Stimulated activated CD8-positive, alpha-beta memory T cell treated with anti-CD3 and anti-CD28 coated beads, Interleukin-7, amount 100 ng/mL, for 1 hour (primary cell): ENCODE measurements around the gene NTNG2.

Experiments
- DNase-seq, 2 donors: peaks; one replicate each; pipeline ENCODE4 v3.0.0-alpha.2; 2020; ENCODE audit warnings: low read depth in 2 of 2

Gene NTNG2

DNA sequence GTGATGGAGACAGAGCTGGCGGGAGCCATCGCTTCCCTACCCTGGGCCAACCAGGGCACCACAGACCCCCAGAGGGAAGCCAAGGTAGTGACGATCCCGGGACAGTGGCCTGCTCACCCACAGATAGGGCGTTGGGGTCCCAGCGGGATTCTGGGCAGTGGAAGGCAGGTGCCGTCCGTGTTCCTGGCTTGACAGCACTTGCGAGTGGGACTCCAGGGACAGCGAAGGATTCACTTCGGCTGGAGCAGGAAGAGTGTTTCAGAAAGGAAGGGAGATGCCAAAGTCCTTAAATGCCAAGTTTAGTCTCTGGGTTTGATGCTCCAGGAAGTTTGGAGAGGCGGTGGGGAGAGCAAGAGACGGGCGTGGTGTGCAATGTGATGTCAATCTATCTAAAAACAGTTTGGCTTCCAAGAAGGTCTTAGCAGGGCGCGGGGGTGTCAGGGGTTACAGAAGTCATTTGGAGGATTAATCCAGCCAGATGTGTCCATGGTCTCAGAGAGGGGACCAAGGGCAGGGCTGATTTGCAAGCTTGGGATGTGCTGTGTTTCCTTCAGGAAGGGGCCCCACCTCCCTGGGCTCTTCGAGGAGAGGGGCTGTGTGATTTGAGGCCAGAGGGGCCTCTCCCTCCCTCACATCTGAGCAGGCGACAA is 74.9 kb downstream of the NTNG2 start:
- no peak for DNase-seq

DNA sequence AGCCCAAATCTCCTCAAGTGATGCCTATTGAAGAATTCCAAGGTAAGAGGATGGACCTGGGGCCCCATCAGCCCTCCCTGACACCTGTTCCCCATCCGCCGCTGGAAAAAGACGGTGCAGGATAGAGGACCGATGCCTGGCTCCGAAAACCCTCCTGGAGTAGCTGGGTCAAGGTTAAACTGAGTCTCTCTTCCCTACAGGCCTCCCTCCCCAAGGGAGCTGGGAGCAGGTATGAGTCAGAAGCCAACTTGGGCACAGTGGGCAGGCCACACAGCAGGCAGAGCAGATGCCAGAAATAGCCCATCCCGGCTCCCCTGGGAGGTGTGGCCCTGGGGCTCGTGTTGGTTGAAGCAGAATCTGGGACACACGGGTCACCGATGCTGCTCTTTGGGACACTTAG is 75.6 kb downstream of the NTNG2 start:
- no peak for DNase-seq

DNA sequence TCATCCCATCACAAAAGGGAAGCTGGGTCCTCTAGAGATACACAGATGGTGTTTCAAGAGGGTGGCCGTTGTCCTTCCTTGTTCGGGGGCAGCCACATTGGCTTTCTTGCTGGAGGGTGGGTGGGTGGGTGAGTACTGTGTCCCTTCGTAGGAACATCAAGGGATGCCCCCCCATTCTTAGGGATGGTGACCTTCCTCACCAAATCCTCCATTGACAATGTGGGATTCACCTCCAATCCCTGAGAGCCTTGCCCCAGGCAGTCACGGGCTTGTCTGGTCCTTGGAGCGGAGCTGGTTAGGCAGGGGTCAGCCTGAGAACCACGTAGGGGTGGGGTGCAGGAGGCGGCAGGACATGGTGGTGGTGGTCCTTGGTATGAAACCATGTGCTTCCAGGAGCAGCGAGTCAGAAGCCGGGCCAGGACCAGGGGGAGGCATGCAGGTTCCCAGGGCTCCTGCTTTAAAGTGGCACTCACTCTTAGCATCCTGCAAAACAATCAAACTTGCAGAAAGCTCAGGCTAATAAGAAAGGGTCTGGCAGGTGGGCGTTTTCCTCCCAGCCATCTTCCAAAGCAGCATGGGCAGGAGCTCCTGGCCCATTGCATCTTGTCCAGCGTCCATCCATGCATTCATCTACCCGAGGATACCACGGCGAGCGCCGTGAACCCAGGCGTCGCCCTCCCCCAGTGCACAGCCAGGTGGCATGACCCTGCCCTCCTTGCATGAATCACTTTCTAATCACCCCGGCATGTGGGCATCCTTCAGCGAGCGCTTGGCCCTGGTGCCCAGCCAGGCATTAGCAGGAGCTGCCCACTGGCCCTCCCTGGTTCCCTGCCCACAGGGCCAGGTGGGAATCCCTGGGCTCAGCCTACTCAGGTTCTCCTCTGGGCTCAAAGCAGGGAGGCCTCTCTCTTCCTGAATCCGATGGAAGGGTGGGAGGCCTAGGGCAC is 76.4 kb downstream of the NTNG2 start:
- no peak for DNase-seq

DNA sequence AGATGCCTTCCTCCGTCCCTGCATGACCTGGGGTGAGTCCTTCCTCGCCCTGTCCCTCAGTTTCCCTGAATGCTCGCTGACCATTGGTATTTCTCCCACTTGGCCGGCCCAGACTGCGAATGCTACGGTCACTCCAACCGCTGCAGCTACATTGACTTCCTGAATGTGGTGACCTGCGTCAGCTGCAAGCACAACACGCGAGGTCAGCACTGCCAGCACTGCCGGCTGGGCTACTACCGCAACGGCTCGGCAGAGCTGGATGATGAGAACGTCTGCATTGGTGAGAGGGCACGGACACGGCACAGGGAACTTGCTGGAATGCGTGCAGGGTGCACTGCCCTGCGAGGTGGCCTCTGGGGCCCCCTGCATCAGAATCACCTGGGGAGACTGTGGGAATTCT is 77.1 kb downstream of the NTNG2 start:
- DNase-seq = no peak

DNA sequence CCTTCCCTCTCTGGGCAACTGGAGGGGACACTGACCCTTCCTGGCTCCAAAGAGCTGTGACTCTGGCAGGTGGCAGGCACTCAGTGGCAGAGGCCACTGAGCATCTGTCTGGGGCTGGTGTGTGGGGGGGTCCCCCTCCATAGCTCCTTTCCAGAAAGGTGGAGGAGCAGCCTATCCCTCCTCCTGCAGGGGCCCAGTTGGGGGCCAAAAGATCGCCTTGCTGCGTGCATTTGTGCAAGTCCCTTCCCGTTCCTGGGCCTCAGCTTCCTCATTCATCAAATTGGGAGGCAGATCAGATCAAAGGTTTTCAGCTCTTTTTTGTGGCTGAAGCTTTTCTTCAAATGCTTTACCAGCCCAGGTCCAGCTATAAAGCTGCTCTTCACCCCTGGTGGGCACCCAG is 77.7 kb downstream of the NTNG2 start:
- DNase-seq = no peak

DNA sequence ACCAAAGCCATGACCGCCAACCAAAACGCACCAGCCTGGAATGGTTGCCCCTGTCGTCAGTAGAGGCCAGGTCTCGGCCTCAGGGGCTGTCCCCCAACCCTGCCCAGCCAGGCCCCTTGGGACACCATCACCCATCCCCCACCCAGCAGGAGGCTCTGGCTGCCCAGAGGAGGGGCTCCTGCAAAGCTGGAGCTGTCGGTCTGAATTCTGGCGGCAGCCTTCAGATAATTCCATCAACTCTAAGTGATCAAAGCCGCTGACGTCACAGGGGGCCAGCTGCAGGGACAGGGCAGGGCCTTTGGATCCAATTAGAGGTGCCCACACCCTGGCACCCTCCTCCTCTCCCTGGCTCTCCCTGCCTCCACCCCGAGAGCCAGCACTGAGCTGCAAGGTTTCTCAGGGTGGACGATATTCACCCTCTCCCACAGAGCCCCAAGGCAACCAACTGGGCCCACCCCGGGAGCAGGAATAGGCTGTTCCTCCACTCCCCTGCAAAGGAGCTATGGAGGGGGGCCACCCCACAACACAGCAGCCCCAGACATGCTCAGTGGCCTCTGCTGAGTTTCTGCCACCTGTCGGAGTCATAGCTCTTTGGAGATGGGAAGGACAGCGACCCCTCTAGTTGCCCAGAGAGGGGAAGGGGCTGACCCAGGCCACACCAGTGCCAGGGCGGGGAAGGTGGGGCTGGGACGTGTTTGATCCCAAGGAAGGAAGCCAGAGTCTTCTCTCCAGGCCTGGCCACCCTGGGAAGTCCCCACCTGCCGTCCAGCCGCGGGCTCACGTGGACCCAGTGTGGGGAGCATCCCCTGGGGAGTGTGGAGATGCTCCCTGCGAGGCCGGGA is 78.4 kb downstream of the NTNG2 start:
- DNase-seq = no peak

DNA sequence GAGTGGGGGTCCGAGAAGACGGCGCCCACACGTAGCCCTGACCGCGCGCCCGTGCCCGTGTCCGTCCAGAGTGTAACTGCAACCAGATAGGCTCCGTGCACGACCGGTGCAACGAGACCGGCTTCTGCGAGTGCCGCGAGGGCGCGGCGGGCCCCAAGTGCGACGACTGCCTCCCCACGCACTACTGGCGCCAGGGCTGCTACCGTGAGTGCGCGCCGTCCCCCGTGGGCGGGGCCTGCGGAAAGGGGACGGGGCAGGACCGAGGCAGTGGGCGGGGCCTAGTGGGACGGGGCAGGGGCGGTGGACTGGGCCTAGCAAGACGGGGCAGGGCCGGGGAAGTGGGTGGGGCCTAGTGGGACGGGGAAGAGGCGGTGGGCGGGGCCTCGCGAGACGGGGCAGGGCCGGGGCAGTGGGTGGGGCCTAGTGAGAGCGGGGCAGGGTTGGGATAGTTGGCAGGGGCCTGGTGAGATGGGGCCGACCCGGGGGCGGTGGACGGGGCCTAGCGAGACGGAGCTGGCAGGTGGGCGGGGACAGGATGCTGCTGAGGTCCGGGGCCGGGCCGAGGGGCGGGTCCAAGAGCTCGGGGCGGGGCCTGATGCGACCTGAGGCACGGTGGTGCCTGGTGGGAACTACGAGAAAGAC is 79.1 kb downstream of the NTNG2 start:
- DNase-seq = peak; percentile 97 to 98

DNA sequence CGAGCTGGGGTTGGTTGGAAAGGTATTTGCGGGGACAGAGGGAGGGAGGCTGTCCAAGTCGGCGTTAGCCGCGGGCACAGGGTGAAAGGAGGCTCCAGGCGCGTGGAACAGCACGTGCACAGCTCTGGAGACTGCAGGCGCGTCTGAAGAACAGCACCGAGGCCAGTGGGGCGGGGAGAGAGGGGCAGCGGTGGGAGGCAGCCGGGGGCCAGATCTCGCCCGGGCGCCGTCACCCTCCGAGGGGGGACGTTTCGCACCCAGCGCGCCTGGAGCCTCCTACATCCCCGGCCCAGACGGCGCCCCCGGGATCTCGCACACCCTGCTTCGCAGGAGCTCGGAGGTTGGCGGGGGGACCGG is 79.6 kb downstream of the NTNG2 start:
- DNase-seq = no peak

DNA sequence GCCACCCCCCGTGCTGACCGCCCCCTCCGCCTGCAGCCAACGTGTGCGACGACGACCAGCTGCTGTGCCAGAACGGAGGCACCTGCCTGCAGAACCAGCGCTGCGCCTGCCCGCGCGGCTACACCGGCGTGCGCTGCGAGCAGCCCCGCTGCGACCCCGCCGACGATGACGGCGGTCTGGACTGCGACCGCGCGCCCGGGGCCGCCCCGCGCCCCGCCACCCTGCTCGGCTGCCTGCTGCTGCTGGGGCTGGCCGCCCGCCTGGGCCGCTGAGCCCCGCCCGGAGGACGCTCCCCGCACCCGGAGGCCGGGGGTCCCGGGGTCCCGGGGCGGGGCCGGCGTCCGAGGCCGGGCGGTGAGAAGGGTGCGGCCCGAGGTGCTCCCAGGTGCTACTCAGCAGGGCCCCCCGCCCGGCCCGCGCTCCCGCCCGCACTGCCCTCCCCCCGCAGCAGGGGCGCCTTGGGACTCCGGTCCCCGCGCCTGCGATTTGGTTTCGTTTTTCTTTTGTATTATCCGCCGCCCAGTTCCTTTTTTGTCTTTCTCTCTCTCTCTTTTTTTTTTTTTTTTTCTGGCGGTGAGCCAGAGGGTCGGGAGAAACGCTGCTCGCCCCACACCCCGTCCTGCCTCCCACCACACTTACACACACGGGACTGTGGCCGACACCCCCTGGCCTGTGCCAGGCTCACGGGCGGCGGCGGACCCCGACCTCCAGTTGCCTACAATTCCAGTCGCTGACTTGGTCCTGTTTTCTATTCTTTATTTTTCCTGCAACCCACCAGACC is 80.2 kb downstream of the NTNG2 start:
- no peak for DNase-seq

DNA sequence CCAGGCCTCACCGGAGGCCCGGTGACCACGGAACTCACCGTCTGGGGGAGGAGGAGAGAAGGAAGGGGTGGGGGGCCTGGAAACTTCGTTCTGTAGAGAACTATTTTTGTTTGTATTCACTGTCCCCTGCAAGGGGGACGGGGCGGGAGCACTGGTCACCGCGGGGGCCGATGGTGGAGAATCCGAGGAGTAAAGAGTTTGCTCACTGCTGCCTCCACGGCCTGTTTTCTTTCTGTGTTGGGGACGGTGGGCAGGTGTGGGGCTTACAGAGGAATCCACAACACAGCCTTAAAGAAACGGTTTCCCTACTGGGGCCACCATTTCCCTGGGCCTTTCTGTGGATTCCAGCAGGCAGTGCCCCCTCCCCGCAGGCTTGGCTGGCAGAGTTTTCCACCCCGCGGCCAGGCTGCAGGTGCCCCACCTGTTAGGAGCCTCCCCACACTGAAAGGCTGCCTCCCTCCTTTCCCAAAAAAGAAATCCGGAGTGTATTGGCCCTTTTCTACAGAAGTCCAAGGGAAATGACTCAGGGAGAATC is 80.8 kb downstream of the NTNG2 start:
- no peak for DNase-seq

DNA sequence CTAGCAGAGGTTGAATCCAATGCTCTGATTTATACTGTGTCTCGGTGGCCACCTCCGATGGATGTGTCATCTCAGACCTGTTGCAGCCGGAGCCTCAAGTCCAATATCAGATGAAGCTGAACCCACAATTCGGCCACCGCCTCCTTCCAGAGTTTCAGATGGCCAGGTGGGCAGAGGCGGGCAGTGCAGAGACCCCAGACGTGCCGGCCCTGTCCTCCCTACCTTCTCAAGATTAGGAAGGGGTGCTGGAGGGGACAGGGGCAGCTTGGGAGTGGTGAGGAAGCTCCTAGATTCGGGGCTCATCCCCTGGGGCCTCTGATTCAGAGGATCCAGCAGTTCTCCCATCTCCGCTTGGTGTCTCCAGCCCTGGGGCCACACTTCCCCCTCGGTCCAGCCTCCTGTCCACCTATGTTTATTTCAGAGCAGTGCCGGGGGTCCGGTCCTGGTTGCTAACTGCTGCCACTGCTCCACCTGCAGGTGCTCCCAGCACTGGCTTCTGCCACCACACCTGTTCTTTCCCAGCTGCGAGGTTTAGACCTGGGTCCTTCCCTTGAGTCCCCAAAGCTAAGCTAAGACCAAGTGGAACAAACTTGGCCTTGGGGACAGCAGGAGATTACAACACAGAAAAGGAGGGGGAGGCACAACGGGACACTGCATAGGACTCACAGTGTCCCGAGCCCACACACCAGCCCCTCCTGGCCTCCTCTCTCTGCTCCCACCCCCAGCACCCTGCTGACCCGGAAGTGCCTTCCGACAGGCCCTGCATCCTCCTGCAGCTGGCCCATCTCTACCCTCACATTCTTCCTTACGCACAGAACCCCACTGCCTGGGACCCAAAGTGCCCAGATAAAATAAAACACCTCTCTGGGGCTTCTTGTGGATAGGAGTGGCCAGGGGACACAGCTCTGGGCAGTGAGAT is 81.6 kb downstream of the NTNG2 start:
- DNase-seq = no peak

DNA sequence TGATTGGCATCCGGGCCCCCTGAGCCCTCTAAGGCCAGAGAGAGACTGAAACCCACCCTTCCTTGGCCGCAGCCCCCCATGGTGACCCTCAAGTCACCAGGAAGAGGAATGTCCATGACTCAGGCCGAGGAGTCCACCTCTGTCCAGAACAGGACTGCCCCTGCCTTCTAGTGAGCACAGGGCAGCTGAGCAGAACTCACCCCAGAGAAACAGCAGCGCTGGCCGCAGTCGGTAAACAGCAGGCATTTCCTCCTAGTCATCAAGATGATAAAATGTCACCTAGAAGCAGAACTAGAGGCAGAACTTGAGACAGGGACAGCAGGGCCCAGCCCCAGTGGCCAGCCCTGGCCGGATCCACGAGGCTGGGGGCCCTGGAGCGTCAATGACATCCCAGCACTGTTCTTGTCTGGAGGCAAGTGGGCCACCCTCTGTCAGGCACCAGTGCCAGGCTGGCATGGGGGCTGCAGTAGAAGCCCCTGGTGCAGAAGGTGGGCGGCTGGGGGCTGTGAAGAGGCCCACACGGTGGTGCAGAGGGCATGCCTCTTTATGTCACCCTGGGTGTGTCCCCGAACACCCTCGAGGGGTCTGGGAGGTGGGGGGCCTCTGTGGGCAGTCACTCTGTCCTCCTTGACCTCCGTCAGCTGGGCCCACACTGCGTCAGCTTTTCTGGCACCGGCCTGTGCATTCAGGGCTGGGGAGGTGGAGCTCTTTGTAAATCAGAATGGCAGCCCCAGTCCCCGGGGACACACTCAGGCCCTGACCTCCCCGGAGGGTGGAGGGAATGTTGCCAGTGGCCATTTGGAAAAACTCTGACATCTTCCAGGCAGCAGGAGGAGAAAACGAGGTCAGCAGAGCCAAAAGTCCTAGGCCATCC is 83.0 kb downstream of the NTNG2 start:
- no peak for DNase-seq

DNA sequence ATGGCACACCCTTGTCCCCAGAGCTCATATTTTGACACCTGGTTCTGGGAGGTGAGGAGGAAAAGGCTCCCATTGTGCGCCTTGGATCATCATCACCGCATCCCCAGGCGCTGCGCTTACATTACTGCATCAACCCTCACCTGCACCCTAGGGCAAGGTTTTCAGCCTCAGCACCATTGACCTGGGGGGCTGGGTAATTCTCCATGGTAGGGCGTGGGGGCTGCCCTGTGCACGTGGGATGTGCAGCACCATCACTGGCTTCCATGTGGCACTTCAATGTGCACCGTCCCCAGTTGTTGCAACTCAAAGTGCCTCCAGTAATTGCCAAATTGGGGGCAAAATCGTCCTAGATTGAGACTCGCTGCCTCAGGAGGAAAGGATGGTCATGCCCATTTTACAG is 83.6 kb downstream of the NTNG2 start:
- no peak for DNase-seq

DNA sequence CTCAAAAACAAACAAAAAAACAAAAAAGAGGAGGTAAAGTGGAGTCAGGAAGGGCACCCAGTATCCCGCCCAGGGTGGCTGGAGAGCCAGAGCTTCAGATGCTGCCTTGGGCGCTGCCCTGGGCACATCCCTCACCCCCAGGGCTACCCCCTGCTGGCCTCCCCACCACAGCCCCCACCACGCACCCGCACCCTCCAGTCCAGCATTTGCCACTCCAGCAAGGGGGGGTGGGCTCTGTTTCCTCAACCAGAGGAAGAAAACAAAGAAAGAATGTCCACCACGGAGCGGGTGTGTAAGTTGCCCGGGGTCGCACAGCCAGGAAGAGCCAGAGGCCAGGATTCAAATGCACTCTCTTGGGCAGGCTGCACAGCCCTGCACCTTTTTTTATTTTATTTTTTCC is 86.1 kb downstream of the NTNG2 start:
- DNase-seq = no peak

DNA sequence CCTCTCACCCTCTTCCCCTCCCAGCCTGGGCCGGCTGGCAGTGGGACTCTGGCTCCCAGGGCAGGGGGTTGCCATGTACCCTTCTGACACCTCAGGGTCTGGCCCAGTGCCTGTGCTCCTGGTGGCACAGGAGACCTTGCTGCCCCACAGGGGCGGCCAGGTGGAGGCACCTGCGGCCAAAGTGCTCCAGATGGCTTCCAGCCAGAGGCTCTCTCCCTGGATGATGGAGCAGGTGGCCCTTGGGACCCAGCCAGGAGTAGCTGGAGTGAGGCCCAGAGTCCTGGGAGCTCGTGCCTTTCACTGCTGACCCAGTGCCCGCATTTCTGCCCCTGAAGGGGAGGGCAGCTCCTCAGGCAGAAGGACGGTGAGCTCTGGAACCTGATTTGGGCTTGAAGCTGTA is 87.3 kb downstream of the NTNG2 start:
- DNase-seq = no peak

DNA sequence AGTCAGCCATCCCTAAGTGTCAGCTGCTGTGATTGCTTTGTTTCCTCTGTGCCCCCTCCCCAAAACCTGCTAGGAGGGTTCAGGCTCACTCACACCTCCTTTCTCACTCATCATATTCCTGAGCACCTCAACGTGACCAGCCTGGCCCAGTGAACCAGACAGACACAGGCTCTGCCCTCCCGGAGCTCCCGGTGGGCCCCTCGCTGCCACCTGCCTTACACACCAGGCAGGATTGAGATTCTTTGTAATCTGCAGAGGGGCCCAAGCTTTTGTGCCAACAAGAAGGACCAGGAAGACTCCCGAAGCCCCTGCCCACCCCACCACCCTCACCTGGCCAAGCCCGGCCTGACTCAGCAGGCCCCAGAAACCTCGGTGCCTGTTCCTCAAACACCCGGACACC is 87.8 kb downstream of the NTNG2 start:
- no peak for DNase-seq

DNA sequence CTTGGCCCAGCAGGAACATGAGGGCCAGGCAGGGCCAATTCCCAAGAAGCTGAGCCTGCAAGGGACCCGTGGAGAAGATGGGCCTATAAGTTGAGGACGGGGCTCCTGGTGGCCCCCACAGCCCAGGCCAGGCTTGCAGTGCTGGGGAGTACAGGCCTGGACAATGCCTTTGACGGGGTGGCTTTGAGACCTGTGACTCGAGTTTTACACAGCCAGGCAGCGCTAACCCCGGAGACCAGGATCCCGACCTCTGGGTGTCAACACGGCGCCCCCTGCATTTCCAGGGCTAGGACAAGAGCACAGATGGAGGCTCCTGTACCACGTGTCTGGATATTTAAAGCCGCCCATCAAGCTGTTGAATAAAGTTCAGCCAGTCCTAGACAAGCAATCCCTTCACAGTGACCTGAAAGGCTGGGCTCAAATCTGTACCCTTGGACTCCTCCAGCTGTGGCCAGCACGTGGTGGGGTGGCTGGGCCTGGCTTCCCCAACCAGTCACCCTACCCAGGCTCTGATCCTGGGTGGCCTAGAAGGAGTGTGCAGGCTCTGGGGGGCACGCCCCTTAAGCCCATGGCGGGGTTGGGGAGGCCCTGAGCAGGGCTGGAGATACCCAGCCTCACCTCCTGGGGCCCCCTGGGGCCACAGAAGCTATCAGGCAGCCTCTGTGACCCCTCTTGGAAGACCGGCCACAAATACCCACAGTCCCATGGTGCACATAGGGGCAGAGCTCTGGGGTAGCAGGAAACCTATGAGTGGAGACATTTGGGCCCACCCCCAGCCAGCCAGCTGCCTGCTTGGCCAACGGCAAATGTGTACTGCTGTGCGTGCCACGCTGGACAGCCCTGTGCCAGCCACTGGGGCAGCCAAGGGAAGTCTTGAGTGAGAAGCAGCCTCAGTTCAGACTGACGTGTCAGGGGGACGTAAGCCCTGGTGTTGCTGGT is 88.7 kb downstream of the NTNG2 start:
- no peak for DNase-seq

DNA sequence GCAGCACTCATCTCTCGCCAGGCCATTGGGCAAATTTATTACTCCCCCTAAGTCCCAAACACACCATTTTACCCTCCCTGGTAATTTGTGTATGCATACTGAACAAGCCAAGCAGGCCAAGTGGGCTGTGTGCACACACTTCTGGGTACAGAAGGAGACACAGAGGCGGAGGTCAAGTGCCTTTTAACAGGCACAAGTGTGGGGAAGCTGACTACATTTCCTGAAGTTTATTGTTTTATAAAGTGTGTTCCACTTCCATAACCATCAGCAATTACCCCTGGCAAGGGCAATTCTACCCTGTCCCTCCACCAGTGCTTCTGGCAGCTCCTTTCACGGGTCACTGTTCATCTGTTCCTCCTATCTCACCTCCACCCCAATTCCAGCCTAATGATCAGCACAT is 99.0 kb downstream of the NTNG2 start:
- DNase-seq = no peak
